A549 (cell line): ENCODE data around the gene TBX2.

Experiments
- CBX8 ChIP-seq: fragments of 200-600 bp; sonication (generic); IDR thresholded peaks from 2 replicates; pipeline ENCODE4 v1.6.1; 2016
- JUNB ChIP-seq: fragments of >200 bp; sonication (Bioruptor Twin); formaldehyde crosslinking; IDR thresholded peaks from 2 replicates; pipeline ENCODE4 v1.6.1; 2016
- KDM1A ChIP-seq: fragments of 200-600 bp; sonication (generic); IDR thresholded peaks from 2 replicates; pipeline ENCODE4 v1.6.1; 2016; ENCODE audit warnings: low read depth, mild to moderate bottlenecking
- POLR2A ChIP-seq: IDR thresholded peaks from 2 replicates; pipeline ENCODE4 v1.6.1; 2012; ENCODE audit warnings: mild to moderate bottlenecking, low read length
- RAD21 ChIP-seq, 2 experiments: fragments of >200 bp in 1 of 2; sonication (Bioruptor Twin) in 1 of 2; formaldehyde crosslinking in 1 of 2; IDR thresholded peaks in 1 of 2; conservative IDR thresholded peaks in 1 of 2; 2 replicates in 1 of 2; 3 replicates in 1 of 2; pipeline ENCODE4 v1.6.1; 2012 to 2018; ENCODE audit warnings: inconsistent platforms in 1 of 2
- RFX5 ChIP-seq: fragments of 450-650 bp; IDR thresholded peaks from 2 replicates; pipeline ENCODE4 v1.7.1; 2014; ENCODE audit warnings: antibody characterized with exemption, mild to moderate bottlenecking, moderate library complexity
- SMC3 ChIP-seq: fragments of >200 bp; sonication (Bioruptor Twin); formaldehyde crosslinking; IDR thresholded peaks from 3 replicates; pipeline ENCODE4 v1.6.1; 2018; ENCODE audit warnings: inconsistent platforms
- USF2 ChIP-seq: fragments of 450-650 bp; IDR thresholded peaks from 2 replicates; pipeline ENCODE4 v1.6.1; 2014; ENCODE audit warnings: antibody characterized with exemption
- TF ChIP-seq, protein P1 (sequence below): fragments of 200-600 bp; sonication (generic); IDR thresholded peaks from 2 replicates; pipeline ENCODE4 v1.6.1; 2016; ENCODE audit warnings: antibody characterized with exemption, mild to moderate bottlenecking, moderate library complexity
- TF ChIP-seq, protein P2 (sequence below): fragments of >200 bp; sonication (Bioruptor Twin); formaldehyde crosslinking; IDR thresholded peaks from 3 replicates; pipeline ENCODE4 v1.5.1; 2016

DNA sequence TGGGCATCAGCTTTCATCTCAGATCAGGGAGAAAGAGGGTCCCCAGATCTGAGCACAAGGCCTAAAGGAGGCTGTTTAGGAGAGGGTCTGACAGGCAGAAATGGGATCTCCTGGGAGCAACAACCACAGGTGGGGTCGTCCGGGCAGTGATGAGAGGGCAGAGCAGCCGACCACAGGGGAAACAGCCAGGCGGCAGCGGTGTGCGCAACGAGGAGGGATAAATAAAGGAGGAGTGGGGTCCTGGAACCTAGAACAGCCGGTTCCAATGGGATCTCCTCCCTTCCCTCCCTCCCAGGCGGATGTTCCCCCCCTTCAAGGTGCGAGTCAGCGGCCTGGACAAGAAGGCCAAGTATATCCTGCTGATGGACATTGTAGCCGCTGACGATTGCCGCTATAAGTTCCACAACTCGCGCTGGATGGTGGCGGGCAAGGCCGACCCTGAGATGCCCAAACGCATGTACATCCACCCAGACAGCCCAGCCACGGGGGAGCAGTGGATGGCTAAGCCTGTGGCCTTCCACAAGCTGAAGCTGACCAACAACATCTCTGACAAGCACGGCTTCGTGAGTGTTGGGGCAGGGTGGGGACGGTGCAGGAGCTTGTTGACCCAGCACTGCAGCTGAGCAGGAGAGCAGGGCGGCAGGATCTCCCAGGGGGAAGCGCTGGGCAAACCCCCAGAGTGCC lies 1.9 kb downstream of the TBX2 start:
- no peak for TF ChIP-seq CBX8
- TF ChIP-seq, protein P1, sequence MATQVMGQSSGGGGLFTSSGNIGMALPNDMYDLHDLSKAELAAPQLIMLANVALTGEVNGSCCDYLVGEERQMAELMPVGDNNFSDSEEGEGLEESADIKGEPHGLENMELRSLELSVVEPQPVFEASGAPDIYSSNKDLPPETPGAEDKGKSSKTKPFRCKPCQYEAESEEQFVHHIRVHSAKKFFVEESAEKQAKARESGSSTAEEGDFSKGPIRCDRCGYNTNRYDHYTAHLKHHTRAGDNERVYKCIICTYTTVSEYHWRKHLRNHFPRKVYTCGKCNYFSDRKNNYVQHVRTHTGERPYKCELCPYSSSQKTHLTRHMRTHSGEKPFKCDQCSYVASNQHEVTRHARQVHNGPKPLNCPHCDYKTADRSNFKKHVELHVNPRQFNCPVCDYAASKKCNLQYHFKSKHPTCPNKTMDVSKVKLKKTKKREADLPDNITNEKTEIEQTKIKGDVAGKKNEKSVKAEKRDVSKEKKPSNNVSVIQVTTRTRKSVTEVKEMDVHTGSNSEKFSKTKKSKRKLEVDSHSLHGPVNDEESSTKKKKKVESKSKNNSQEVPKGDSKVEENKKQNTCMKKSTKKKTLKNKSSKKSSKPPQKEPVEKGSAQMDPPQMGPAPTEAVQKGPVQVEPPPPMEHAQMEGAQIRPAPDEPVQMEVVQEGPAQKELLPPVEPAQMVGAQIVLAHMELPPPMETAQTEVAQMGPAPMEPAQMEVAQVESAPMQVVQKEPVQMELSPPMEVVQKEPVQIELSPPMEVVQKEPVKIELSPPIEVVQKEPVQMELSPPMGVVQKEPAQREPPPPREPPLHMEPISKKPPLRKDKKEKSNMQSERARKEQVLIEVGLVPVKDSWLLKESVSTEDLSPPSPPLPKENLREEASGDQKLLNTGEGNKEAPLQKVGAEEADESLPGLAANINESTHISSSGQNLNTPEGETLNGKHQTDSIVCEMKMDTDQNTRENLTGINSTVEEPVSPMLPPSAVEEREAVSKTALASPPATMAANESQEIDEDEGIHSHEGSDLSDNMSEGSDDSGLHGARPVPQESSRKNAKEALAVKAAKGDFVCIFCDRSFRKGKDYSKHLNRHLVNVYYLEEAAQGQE: no peak
- no peak for TF ChIP-seq USF2
- TF ChIP-seq, protein P2, sequence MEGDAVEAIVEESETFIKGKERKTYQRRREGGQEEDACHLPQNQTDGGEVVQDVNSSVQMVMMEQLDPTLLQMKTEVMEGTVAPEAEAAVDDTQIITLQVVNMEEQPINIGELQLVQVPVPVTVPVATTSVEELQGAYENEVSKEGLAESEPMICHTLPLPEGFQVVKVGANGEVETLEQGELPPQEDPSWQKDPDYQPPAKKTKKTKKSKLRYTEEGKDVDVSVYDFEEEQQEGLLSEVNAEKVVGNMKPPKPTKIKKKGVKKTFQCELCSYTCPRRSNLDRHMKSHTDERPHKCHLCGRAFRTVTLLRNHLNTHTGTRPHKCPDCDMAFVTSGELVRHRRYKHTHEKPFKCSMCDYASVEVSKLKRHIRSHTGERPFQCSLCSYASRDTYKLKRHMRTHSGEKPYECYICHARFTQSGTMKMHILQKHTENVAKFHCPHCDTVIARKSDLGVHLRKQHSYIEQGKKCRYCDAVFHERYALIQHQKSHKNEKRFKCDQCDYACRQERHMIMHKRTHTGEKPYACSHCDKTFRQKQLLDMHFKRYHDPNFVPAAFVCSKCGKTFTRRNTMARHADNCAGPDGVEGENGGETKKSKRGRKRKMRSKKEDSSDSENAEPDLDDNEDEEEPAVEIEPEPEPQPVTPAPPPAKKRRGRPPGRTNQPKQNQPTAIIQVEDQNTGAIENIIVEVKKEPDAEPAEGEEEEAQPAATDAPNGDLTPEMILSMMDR: no peak
- TF ChIP-seq POLR2A: no peak
- TF ChIP-seq RFX5: no peak
- no peak for TF ChIP-seq SMC3
- no peak for TF ChIP-seq KDM1A
- no peak for TF ChIP-seq RAD21 (conservative IDR thresholded peaks at IDR 0.05 in 1 of 2, IDR thresholded peaks at IDR 0.05 in 1 of 2)
- no peak for TF ChIP-seq JUNB
